T47D (cell line): ENCODE results near the gene AGAP1.
A peak's percentile ranks its signal among the peaks of the same experiment; 100 is the strongest.

Experiments used
- DNase-seq, 2 experiments: peaks; one replicate each; pipeline versions ENCODE4 v3.0.0 to v3.0.0-alpha.2; 2011 to 2012; ENCODE audit warnings: low read depth in 1 of 2, low spot score in 1 of 2
- JUND ChIP-seq: IDR thresholded peaks from 2 replicates; pipeline ENCODE4 v1.6.1; 2012; ENCODE audit warnings: low read depth
- in situ Hi-C: cut with HindIII; loops from 2 replicates; pipeline ENCODE4 v1.10.0; 2016; ENCODE audit warnings: low sequenced_read_pairs, low pct_unique_long_range_greater_than_20kb

AGAP1 gene

DNA sequence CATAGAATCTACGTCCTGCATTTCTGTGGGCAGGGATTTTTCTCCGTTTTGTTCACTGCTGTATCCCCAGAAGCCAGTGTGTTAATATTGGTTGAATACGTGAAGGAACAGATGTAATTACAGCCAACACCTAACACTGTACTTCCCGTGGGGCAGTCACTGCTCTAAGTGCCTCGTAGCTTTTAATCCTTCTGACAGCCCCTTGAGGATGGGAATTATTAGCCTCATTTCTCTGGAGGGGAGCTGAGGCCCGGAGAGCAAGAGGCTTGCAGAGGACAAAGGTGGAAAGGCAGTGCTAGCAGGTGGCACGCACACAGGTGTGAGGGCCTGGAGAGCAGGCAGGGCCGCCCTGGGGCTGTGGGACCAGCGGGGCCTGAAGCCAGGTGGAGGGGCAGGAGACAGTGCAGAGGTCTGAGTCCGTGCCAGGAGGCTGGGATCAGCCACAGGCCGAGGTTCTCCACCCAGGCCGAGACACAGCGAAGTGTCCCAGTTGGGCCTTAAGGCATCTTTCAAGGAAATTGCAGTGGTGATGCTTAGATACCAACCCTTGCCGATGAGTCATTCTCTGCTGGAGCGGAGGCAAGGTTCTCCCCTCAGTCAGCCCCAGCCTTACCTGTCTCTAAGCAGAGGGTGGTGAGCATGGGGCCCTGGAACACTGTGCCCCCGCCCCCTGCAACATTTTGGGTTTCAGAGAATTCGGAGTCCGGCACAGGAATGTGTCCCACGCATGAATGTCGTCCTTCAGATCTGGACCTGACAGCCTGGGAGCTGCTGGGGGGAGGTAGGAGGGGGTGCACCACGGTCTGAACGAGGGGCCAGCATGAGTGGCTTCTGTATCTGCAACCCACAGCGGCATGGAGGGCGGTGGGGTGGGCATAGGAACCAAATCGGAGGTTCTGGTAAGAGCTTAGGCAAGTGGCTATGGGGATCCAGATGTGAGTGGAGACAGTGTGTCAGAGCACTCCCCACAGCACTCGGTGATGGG, 551.7 kb downstream of the AGAP1 start:
- in situ Hi-C loops = no loop called here
- TF ChIP-seq JUND = no peak

DNA sequence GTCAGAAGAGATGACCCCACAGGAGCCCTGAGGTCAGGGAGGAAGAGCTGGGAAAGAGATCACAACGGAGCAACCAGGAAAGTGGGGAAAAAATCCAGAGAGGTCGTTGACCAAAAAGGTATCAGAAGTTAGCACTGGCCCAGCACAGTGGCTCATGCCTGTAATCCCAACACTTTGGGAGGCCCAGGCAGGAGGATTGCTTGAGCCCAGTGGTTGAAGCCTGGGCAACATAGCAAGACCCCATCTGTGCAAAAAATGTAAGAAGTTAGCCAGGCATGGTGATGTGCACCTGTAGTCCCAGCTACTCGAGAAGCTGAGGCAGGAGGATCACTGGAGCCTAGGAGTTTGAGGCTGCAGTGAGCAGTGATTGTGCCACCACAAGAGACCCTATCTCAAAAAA, 552.9 kb downstream of the AGAP1 start:
- DNase-seq = no peak
- in situ Hi-C loops = no loop called here
- no peak for TF ChIP-seq JUND

More for the DNA sequence above, 551.7 kb downstream of the AGAP1 start:
- no peak for DNase-seq

DNA sequence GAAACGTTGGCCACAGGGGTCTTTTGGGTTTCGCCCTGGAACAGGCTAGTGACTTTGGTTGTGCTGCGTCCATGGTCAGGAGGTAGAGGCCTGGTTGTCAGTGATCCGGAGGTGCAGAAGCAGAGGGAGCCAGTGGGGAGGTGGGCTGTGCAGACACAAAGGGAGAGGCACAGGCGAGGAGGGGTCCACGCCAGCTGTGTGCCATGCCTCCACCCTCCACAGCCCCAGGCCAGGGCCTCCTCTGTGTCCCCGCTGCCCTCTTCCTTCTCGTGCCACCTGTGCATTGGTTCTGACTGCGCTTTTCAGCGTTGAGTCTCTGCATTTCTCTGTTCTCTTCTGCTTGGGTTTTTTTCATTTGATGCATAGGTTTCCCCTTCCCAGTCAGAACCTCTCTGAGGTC, 553.3 kb downstream of the AGAP1 start:
- TF ChIP-seq JUND = no peak
- no peak for DNase-seq
- in situ Hi-C loops = no loop called here

DNA sequence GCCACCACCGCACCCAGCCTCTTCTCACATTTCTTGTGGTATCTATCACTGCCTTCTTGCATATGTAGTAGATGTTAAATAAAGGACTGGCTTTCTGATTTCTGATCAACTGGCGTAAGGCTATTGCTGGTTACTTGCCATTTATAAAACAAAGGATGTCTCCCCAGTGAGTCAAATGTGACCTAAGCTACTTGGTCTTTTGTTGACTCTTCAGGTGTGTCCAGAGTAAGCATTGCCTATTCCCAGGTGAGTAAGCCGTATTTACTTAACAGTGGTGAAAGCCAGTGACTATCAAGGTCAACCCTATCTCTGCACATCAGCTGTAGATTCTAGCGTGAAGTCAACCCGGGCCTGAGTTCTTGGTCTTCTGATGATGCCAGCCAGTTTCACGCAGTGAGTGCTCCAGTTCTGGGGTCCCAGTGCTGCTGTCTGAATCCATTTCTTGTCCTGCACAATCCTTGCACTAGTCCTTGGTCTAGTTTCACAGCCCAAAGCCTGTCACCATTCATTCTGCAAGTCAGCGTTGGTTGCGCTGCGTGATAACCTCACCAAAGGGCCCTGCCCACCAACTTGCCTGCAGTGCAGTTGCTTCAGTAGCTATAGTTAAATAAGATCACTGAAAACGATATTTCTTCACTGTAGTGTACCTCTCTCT, 554.2 kb downstream of the AGAP1 start:
- DNase-seq = peak in 1 of 2 experiments; percentile 16
- in situ Hi-C loops = no loop called here
- no peak for TF ChIP-seq JUND

DNA sequence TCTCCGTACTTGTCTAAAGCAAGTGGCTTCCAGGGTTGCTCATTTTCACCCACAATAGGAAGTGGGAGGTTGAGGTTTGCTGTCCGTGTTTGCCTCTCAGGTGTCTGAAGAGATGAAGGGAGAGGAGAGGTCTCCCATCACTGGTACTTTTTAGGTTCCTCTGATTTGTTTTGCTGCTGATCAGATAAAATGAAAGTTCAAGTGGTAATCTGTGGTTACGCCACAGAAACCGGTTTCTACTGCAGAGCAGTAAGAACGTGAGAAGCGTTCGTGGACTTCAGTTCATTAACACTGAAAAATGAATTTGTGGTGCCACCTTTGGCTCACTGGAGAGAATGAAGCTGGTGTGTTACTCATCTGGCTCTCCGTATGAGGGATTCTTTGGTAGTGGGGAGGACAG, 556.1 kb downstream of the AGAP1 start:
- no peak for TF ChIP-seq JUND
- in situ Hi-C loops = no loop called here
- DNase-seq = no peak

DNA sequence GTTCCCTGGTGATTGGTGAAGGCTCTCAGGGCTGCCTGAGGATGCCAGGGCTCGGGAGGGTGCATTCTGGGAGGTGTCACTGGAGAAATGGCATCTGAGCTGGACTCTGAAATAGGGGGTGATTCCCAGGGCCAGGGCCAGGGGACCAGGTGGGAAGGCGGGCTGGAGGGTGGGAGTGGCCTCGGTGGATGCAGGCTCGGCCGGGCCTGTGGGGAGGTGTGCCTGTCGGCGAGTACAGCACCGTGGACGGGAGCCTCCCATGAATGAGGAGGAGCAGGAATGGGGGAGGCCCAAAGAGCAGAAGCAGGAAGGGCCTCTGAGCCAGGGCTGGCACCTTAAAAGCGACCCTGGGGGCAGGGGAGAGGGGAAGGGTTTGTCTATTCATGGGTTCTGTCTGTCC, 557.5 kb downstream of the AGAP1 start:
- DNase-seq = no peak
- in situ Hi-C loops = no loop called here
- no peak for TF ChIP-seq JUND

DNA sequence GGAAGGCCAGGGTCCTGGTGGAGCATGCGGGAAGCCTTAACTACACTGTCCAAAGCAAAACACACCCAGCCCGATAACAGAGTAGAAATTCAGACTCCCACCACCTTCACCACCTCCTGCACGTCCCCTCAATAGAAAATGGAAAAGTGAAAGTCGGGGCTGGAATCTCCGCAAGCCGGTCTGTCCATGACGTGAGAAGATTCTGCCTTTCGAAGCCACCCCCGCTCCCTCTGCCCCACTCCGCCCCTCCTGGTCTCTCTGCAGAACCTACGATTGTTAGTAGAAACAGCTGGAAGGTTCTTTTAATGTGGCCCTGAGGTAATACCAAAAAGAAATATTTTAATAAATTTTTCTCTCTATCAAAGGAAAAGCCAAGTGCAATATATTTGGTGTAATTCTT, 558.0 kb downstream of the AGAP1 start:
- no peak for DNase-seq
- TF ChIP-seq JUND = no peak
- in situ Hi-C loops = no loop called here

DNA sequence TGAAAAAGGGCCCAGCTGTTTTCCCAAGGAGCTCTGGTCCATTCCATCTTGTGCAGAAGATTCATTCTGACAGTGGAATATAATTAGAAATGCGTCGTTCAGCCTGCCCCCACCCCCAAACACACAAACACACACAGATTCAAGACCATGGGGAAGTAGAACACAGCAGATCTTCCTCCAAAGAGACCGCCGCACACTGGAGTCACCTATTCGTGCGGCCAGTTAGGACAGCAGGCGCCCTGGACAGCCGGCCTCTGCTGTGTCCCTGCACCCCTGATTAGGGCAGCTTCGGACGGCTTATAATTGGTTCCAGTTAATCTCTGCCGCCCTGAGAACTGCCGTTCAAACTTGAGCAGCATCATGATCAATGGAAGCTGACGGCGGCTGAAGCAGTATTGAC, 558.4 kb downstream of the AGAP1 start:
- DNase-seq = no peak
- no peak for TF ChIP-seq JUND
- in situ Hi-C loops = no loop called here

DNA sequence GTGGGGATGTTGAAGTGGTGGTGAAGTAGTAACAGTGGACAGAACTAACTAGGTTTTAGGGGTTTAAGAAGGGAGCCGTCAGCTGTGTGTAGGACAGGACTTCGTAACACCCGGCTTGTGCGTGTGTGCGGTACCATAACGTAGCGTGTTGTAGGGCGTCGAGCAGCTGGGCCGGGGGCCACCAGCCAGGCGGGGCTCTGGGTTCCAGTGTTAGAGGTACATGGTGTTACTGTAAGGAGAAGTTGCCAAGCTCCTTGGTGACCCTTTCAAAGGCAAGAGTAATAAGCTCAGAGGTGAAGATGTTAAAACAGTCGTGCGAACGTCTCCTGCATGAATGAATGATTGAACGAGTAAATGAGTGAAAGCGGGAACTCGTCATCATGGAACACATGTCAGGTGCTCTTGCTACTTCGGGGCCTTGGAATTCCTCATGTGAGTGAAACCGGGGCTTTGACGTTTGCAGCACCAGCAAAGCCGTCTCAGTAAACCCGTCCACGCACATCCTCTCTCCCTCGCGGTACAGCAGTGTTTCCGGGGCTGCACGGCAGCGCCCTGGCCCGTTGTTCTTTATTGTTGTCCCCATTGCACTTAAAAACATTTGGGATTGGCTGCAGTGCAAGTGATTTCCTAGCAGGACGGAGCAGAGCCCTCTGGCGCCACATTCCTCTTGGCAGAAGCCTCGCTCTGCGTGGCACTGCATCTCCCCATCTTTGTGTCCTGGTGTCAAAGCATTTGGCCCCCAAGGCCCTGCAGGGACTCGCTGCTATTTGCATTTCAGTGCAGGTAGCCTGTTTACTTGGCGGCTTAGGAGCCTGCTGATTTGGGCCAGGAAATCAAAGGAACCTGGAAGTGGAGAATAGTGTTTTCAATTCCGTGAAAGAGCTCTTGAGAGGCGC, 559.3 kb downstream of the AGAP1 start:
- in situ Hi-C loops = no loop called here
- TF ChIP-seq JUND = no peak
- DNase-seq = no peak

DNA sequence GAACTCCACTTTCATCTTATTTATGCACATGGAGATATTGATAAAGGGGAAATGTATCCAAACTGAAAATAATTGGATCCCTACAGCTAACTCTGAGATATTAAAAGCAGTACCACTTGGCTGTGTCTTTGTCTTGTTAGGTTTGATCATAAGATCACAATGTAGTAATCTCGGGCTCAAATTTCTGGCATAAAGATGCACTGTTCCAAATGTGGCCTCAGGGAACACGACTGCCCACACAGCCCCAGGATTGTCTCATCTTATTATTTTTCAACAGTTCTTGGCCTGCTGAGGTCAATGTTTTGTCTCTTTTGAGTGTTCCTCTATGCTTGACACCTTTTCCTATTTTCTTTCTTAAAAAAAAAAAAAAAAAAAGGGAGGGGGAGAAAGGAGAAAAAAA, 560.3 kb downstream of the AGAP1 start:
- TF ChIP-seq JUND = no peak
- no peak for DNase-seq
- in situ Hi-C loops = no loop called here

DNA sequence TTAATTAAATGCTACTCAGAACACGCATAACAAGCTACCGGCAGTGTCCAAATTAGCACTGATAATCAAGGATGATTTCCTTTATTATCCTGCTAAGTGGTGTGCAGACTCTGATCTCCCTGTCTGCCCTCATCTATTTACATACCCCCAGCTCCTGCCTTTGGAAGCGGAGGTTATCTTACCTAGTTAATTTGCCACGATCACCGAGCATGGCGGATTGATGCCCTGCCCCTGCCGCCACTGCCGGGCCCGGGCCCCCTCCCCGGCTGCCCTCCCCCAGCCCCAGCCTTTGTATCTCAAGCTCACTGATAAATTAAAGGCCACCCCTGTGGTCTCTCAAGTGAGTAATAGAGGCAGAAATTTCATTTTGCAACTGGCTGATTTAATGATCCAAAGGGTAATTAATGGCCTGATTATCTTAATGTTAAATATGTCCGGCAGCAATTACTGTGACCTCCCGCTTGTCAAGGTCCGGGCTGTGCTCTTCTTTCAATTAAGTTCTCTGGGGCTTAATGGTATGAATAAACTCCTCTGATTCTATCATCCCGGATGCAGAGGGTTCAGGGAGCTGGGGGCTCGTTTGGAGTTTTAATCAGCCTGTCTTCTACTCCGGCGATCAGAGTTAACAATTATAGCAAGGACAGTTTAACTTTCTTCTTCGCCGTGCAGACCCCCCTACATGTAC, 560.9 kb downstream of the AGAP1 start:
- no peak for DNase-seq
- TF ChIP-seq JUND = no peak
- in situ Hi-C loops = no loop called here

DNA sequence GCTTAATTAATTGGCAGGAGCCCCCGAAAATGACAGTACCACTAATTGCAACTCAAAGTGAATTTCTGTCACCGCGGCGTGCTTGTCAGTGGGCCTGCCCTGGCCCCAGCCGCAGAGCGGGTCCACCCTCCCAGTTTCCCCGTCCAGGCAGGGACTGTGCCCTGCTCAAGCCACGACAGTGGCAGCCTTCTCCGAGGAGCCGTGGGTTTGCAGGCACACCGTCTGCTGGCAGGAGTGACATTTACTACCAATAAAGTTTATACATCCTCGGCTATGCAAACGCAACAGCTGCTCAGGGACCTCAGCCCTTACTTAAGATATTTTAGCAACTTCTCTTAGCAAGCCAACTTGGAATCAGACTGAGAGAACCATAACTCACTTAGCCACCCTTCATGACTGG, 561.6 kb downstream of the AGAP1 start:
- DNase-seq = no peak
- no peak for TF ChIP-seq JUND
- in situ Hi-C loops = no loop called here

DNA sequence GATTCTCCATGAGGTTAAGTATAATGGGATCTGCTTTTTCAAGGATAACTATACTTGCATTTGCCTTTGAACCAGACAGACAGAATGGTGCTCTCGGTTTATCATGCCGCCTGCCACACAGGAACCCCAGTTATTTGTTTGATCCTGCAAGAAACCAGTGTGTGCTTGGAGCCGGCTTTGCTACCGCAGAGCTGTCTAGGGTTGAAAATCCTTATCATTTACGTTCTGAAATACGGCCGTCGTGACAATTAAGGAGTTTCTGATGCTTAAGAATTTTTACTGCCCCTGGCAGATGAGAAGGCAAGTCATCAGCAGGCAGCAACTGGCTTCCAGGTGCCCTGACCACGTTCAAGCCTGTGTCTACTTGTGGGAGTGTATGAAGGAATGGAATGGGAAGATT, 562.3 kb downstream of the AGAP1 start:
- TF ChIP-seq JUND = no peak
- DNase-seq = no peak
- in situ Hi-C loops = no loop called here
